Spleen (tissue), 11 donors: ENCODE measurements around the gene ACSL1. TPM values are rescaled to one million over a fixed set of nuclear protein-coding genes. Genes with fewer than 3 reads are reported as not detected.

ENCODE experiments used
- DNase-seq: peaks from one replicate; pipeline ENCODE4 v3.0.0-alpha.2; 2020
- H3K27ac ChIP-seq, 8 donors: fragments of 200-600 bp; sonication (generic) in 7 of 8; 1 replicate in 4 of 8; 2 replicates in 4 of 8; pipeline versions ENCODE4 v1.5.0 to v1.8.0; 2016 to 2021; ENCODE audit warnings: inconsistent platforms in 4 of 8, mild to moderate bottlenecking in 4 of 8, moderate library complexity in 1 of 8
- H3K27me3 ChIP-seq, 7 donors: fragments of 200-600 bp; sonication (generic) in 6 of 7; replicated peaks in 1 of 7; 1 replicate in 4 of 7; 2 replicates in 3 of 7; pipeline versions ENCODE4 v1.5.0 to v1.8.0; 2016 to 2021; ENCODE audit warnings: inconsistent platforms in 3 of 7, mild to moderate bottlenecking in 1 of 7
- H3K36me3 ChIP-seq, 6 donors: fragments of 200-600 bp; sonication (generic) in 5 of 6; 1 replicate in 4 of 6; 2 replicates in 2 of 6; pipeline versions ENCODE4 v1.5.0 to v1.8.0; 2016 to 2021; ENCODE audit warnings: inconsistent platforms in 2 of 6
- H3K4me1 ChIP-seq, 6 donors: fragments of 200-600 bp; sonication (generic) in 5 of 6; 1 replicate in 3 of 6; 2 replicates in 3 of 6; pipeline versions ENCODE4 v1.5.0 to v1.8.0; 2016 to 2021; ENCODE audit warnings: inconsistent platforms in 3 of 6
- H3K4me3 ChIP-seq, 8 donors: fragments of 200-600 bp; sonication (generic) in 7 of 8; 1 replicate in 4 of 8; 2 replicates in 4 of 8; pipeline versions ENCODE4 v1.5.0 to v1.8.0; 2016 to 2021; ENCODE audit warnings: inconsistent platforms in 4 of 8, mild to moderate bottlenecking in 4 of 8, moderate library complexity in 2 of 8
- H3K9me3 ChIP-seq, 8 donors: fragments of 200-600 bp; sonication (generic) in 7 of 8; 1 replicate in 4 of 8; 2 replicates in 4 of 8; pipeline versions ENCODE4 v1.5.0 to v1.8.0; 2016 to 2021; ENCODE audit warnings: inconsistent platforms in 4 of 8
- POLR2A ChIP-seq, 3 donors: fragments of 450-650 bp; IDR thresholded peaks; one replicate each; pipeline ENCODE4 v1.5.1; 2017; ENCODE audit warnings: antibody characterized with exemption in 3 of 3, mild to moderate bottlenecking in 1 of 3
- POLR2AphosphoS5 ChIP-seq, 3 donors: sonication (generic); formaldehyde crosslinking; IDR thresholded peaks; one replicate each; pipeline ENCODE4 v1.5.1; 2017; ENCODE audit warnings: antibody characterized with exemption in 3 of 3
- WGBS, 5 donors: extraction: QIAGEN DNeasy Blood & Tissue Kit in 3 of 5; methylation state at CpG; one replicate each; pipeline versions ENCODE4 v1.1.5 to v1.1.7; 2013 to 2018; 5-methylcytosine and 5-hydroxymethylcytosine counted together
- intact Hi-C: fragments of 100-400 bp; cut with DNase I; formaldehyde crosslinking; loops from one replicate; pipeline ENCODE4 v1.15.0; 2023; ENCODE audit warnings: low total_unique reads
- polyA plus RNA-seq, 3 donors: library from polyadenylated mRNA; stranded (reverse); fragments of 200-250 nt; gene quantifications; one replicate each; pipeline ENCODE4 v1.2.1, GENCODE V29; 2013
- total RNA-seq, 7 donors: library from RNA; depleted of rRNA in 3 of 7; stranded (reverse); fragments of >200 nt in 3 of 7; fragmentation: NEBNext Ultra II Directional in 4 of 7; extraction: Animal tissue kit (Norgen Biotek cat#: 25700) in 4 of 7; gene quantifications; one replicate each; pipeline versions ENCODE4 v1.1.0 to v1.2.1, GENCODE V29; 2016 to 2021
- TF ChIP-seq, protein P1 (sequence below), 11 experiments: fragments of 200-600 bp in 7 of 11; fragments of 450-650 bp in 4 of 11; sonication (generic) in 4 of 11; IDR thresholded peaks in 8 of 11; conservative IDR thresholded peaks in 3 of 11; 1 replicate in 7 of 11; 2 replicates in 4 of 11; pipeline versions ENCODE4 v1.4.0 to v1.8.0; 2016 to 2021; ENCODE audit warnings: antibody characterized with exemption in 11 of 11, inconsistent platforms in 4 of 11, mild to moderate bottlenecking in 1 of 11
- donor health status: healthy with polysubstance abuse.
- donor health status: DM: no; HTN: no; CAD: no; lungs with moderate emphysema.
- donor health status: DM: no; HTN: no; CAD: no.
- donor health status: Bipolar disorder and iron deficiency.
- donor health status: healthy.
- donor health status: DM: no; HTN: no; CAD: no.
- donor health status: DM: yes; HTN: yes; CAD: no.

Gene ACSL1
- total and polyA plus RNA-seq, 10 donors: 17.6 to 333 (median 118) TPM

DNA sequence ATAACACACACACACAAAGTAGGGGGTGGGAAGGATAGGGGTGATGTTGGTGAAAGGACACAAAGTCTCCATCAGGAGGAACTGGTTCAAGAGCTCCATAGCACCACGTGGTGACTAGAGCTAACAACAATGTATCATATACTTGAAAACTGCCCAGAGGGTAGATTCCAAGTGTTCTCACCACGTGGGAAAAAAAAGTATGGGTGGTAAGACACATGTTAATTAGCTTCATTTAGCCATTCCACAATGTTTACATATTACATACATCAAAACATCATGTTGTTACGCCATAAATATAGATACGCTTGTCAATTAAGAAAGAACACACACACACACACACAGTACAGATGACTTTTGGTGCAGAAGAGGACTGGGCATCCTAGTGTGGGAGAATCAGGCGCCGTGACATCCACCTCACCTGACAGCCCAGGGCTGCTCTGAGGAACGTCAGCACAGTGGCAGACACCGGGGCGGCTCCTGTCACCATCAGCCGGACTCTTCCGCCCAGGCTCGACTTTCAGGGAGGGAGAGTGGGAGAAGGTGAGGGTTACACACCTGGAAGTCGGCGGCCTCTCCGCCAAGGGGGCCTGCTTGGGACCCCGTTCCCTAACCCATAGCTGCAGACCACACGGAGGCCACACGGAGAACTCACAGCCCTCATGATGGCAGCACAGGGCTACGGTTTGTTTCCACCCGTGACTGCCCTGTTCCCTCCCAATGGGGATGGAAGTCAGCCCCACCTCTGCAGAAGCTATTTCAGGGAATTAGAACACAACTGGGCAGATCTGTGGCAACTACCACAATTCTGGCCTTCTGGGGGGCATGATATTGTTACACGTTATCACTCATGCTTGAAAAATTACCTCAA is 60.1 kb downstream of the ACSL1 start:
- intact Hi-C loops: no loop called here
- H3K27me3 ChIP-seq: no peaks in the 10 kb centered on the region
- no peaks in the 10 kb centered on the region for H3K9me3 ChIP-seq
- DNase-seq: no peak
- H3K4me1 ChIP-seq: peaks cover 0 to 12% (median 7%) of the 10 kb centered on the region in 6 donors
- peaks cover 0 to 100% (median 74%) of the 10 kb centered on the region in 6 donors for H3K36me3 ChIP-seq
- WGBS, 5 donors: 91 to 92% (median 91%) methylated on average over 13 to 21 of the region's 21 CpGs
- TF ChIP-seq POLR2A (IDR thresholded peaks at IDR 0.05): no peak
- TF ChIP-seq, protein P1, sequence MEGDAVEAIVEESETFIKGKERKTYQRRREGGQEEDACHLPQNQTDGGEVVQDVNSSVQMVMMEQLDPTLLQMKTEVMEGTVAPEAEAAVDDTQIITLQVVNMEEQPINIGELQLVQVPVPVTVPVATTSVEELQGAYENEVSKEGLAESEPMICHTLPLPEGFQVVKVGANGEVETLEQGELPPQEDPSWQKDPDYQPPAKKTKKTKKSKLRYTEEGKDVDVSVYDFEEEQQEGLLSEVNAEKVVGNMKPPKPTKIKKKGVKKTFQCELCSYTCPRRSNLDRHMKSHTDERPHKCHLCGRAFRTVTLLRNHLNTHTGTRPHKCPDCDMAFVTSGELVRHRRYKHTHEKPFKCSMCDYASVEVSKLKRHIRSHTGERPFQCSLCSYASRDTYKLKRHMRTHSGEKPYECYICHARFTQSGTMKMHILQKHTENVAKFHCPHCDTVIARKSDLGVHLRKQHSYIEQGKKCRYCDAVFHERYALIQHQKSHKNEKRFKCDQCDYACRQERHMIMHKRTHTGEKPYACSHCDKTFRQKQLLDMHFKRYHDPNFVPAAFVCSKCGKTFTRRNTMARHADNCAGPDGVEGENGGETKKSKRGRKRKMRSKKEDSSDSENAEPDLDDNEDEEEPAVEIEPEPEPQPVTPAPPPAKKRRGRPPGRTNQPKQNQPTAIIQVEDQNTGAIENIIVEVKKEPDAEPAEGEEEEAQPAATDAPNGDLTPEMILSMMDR (IDR thresholded peaks at IDR 0.05 in 8 of 11, conservative IDR thresholded peaks at IDR 0.05 in 3 of 11): no peak
- TF ChIP-seq POLR2AphosphoS5 (IDR thresholded peaks at IDR 0.05): peak in 1 of 3 donors; percentile 69
- no peak overlapping the region for H3K27ac ChIP-seq
- H3K4me3 ChIP-seq: no peak overlapping the region

DNA sequence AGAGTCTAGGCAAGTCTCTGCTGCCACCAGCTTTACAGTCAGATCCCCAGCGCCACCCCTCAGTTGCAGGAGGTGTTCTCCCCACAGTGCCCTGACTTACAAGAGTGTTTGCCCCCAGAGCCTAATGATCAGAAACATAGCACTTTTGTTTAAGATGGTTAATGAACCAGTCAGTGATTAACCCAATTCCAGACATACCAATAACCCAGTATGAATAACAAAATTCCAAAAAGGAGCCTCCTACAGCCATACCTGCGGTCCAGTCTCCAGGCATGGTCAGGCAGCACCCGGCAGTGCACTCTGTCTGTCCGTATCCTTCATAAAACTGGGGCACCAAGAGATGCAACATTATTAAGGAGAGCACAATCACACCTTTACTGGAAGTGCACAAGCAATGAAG is 61.2 kb downstream of the ACSL1 start:
- Histone ChIP-seq H3K4me3 (no peak overlapping the region), H3K27me3 (no peaks in the 10 kb centered on the region), H3K4me1 (peaks cover 0 to 12% (median 7%) of the 10 kb centered on the region in 6 donors), H3K9me3 (no peaks in the 10 kb centered on the region), H3K27ac (no peak overlapping the region), H3K36me3 (peaks cover 0 to 100% (median 73%) of the 10 kb centered on the region in 6 donors)
- intact Hi-C loops: no loop called here
- TF ChIP-seq, protein P1 (IDR thresholded peaks at IDR 0.05 in 8 of 11, conservative IDR thresholded peaks at IDR 0.05 in 3 of 11): no peak
- TF ChIP-seq POLR2AphosphoS5 (IDR thresholded peaks at IDR 0.05): no peak
- no peak for DNase-seq
- 94 to 100% (median 97%) methylated on average over 4 of the region's 4 CpGs for WGBS, 5 donors

DNA sequence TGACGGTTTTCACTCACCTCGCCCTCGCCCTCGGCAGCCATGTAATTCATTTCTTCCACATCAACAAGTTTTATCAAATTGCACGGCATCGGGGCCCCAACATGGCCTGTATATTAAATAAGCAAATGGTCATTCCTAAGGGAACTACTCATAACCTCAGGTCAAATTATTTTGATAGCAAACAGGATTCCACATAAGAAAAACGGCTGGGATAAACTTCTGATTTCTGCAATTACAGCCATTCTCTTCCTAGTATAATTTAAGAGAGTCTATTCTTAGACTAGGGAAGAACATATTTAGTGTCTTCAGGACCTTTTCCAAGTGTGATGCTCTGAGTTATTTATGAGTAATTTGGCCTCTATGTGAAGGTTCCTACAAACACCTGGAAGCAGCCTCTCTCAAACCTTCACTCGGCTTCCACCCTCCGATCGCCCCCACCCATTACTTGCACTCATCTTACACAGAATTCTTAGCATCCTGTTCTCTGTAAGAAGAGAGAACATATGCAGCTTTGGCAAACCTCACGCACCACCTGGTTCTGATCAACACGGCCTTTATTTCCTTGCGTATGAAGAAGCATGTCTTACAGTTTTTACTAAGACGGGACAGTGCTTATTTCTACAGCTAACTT is 62.5 kb downstream of the ACSL1 start:
- no peak overlapping the region for H3K4me3 ChIP-seq
- H3K4me1 ChIP-seq: peaks cover 0 to 12% (median 7%) of the 10 kb centered on the region in 6 donors
- intact Hi-C loops: no loop called here
- no peak for DNase-seq
- TF ChIP-seq POLR2A (IDR thresholded peaks at IDR 0.05) (no peak), POLR2AphosphoS5 (IDR thresholded peaks at IDR 0.05) (no peak)
- TF ChIP-seq, protein P1 (IDR thresholded peaks at IDR 0.05 in 8 of 11, conservative IDR thresholded peaks at IDR 0.05 in 3 of 11): no peak
- peaks cover 0 to 99% (median 62%) of the 10 kb centered on the region in 6 donors for H3K36me3 ChIP-seq
- peak overlapping the region in 2 of 8 donors; percentile 64 to 70 for H3K27ac ChIP-seq
- WGBS, 5 donors: 86 to 93% (median 91%) methylated on average over 14 of the region's 14 CpGs
- no peaks in the 10 kb centered on the region for H3K9me3 ChIP-seq
- no peaks in the 10 kb centered on the region for H3K27me3 ChIP-seq

DNA sequence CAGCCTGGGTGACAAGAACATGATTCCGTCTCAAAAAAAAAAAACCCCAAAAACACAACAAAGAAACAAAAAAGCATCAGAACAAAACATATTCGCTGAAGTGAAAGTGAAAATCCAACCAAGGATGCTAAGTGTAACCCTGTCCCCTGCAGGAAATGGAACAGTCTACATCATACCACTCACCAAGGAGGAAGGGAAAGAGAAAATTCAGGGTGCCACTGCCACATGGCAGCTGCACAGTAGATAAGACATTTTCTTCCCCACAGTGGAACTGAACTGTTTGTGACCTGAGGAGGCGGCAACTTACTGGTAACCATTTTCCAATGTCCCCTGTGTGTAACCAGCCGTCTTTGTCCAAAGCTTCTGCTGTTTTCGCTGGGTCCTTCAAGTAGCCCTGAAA is 63.7 kb downstream of the ACSL1 start:
- intact Hi-C loops: no loop called here
- peaks cover 0 to 99% (median 59%) of the 10 kb centered on the region in 6 donors for H3K36me3 ChIP-seq
- no peak for TF ChIP-seq POLR2A (IDR thresholded peaks at IDR 0.05)
- TF ChIP-seq, protein P1 (IDR thresholded peaks at IDR 0.05 in 8 of 11, conservative IDR thresholded peaks at IDR 0.05 in 3 of 11): peak in 1 of 11 experiments; percentile 13
- peak overlapping the region in 6 of 8 donors; percentile 13 to 70 (median 47) for H3K27ac ChIP-seq
- no peak overlapping the region for H3K4me3 ChIP-seq
- no peaks in the 10 kb centered on the region for H3K9me3 ChIP-seq
- peaks cover 0 to 12% (median 8%) of the 10 kb centered on the region in 6 donors for H3K4me1 ChIP-seq
- no peak for DNase-seq
- no peaks in the 10 kb centered on the region for H3K27me3 ChIP-seq
- WGBS, 5 donors: 53 to 66% (median 61%) methylated on average over 5 of the region's 5 CpGs
